HG02970 (cell line): ENCODE data around the gene ANO7.

Source experiments
- ATAC-seq: cut with Tn5 transposase; IDR thresholded peaks from one replicate; pipeline ENCODE4 v1.9.1; 2021; ENCODE audit warnings: mild to moderate bottlenecking, moderate library complexity, moderate number of reproducible peaks; ENCODE audit not compliant: unreplicated experiment, low FRiP score

Gene ANO7

GRCh38 chr2:241204490-241204889 is 16.0 kb downstream of the ANO7 start:
- ATAC-seq = no peak

DNA sequence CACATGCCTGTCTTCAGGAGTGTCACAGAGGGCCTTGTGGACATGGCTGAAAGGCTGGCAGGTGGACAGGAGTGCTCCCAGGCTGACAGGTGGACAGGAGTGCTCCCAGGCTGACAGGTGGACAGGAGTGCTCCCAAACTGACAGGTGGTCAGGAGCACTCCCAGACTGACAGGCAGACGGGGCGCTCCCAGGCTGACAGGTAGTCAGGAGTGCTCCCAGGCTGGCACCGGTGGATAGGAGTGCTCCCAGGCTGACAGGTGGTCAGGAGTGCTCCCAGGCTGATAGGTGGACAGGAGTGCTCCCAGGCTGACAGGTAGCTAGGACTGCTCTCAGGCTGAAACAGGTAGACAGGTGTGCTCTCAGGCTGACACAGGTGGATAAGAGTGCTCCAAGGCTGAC is 16.6 kb downstream of the ANO7 start:
- ATAC-seq = no peak

GRCh38 chr2:241207151-241207550 is 18.7 kb downstream of the ANO7 start:
- no peak for ATAC-seq

DNA sequence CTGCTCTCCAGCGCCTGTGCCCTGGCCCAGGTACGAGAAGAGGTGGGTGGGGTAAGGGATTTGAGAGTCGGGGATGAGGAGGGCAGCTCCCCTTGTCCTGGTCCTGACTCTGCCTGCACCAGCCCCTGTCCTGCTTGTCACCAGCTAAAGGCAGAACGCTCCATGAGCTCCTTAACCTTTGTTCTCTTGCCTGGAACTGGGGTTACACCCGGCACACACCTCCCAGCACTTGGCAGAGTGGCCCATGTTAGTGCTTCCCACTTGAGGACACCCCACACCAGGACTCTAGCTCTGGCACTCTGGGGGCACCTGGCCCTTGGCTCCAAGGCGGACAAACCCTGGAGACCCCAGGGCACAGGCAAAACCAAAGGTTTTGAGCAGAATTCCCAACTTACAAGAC is 19.2 kb downstream of the ANO7 start:
- ATAC-seq = no peak

- ATAC-seq = no peak
These were observed 19.6 kb downstream of the ANO7 start for GRCh38 chr2:241208058-241208457.

DNA sequence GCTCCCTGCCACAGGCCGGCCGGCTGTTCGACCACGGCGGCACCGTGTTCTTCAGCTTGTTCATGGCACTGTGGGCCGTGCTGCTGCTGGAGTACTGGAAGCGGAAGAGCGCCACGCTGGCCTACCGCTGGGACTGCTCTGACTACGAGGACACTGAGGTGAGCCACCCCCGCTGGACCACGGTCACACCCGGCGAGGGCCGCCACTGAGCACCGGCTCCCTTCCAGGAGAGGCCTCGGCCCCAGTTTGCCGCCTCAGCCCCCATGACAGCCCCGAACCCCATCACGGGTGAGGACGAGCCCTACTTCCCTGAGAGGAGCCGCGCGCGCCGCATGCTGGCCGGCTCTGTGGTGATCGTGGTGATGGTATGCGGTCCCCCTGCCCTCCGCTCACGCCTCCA is 20.8 kb downstream of the ANO7 start:
- ATAC-seq = no peak

DNA sequence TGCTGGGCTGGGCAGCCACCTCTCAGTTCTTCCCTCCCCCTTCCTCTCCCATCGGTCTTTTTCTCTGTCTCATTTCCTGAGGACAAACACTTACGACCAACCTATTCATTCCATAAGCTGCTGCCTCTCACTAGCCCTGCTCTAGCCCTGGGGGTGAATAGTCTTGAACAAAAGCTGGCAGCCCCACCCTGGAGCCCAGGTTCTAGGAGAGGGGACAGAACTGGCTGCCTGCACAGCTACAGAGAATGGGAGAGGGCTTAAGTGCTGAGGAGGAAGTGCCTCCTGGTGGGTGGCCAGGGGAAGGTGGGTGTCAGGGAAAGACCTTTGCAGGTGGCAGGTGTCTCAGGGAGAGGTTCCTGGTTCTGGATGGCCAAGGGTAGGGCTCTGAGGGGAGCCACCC is 22.8 kb downstream of the ANO7 start:
- no peak for ATAC-seq

- no peak for ATAC-seq
These were observed 24.6 kb downstream of the ANO7 start for GRCh38 chr2:241213041-241213440.

GRCh38 chr2:241213567-241213966 is 25.1 kb downstream of the ANO7 start:
- no peak for ATAC-seq

DNA sequence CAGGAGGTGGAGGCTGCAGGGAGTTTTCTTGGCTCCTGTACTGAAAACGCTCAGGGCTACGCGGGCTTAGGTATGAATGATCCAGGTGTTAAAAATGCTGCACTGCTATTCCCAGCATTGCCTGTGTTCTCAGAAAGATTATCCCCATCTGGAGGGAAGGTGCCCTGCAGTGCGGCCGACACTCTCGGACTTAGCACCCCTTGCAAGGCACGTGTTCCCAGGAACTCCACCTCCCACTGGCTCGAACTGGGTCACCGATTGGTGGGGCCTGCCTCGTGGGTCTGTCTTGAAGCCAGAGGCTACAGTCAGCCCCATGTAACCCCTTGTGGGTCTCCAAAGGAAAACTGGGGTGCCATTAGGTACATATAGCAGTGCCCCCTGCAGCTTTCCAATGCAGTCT is 25.7 kb downstream of the ANO7 start:
- no peak for ATAC-seq

GRCh38 chr2:241214766-241215165 is 26.3 kb downstream of the ANO7 start:
- ATAC-seq = no peak

DNA sequence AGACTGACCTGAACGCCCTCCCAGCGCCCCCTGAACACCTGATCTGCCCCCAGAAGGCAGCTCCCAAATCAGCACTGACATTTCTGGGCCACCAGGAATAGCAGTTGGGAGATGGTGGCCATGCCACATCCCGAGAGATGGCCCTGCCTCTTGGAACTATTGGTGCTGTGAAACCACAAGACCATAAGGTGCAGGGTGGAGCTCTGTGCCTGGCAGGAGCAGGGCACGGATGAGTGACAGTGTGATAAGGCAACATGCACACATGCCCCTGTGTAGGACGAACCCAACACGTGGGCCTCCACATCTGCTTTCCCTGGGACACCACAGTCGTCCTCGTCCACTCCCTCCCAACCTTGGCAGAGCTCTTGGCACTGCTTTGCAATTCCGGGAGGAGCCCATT is 26.9 kb downstream of the ANO7 start:
- ATAC-seq = no peak

- ATAC-seq = no peak
These were observed 27.8 kb downstream of the ANO7 start for GRCh38 chr2:241216211-241216761.

DNA sequence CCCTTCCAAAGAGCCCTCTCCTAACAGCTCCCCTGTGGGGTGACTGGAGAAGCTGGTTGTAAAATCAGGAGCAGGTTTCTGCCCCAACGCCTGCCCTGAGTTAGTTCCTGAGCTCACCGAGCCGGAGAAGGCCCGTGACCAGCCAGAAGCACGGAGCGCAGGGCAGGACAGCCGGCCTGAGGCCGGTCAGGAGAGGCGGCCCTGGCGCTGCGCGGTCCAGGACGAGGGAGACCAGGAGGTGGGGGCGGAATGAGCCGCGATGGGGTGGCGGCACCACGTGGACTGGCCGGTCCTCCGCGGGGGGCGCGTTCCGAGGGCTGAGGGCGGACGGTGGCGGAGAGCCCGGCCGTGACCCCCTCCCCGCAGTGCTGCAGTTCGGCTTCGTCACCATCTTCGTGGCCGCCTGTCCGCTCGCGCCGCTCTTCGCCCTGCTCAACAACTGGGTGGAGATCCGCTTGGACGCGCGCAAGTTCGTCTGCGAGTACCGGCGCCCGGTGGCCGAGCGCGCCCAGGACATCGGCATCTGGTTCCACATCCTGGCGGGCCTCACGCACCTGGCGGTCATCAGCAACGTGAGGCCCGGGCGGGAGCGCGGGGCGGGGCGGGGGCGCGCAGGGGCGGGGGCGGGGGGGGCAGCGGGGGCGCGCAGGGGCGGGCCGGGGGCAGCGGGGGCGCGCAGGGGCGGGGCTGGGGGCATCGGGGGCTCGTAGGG is 29.0 kb downstream of the ANO7 start:
- ATAC-seq = no peak

GRCh38 chr2:241218131-241219029 is 29.9 kb downstream of the ANO7 start:
- ATAC-seq = no peak

GRCh38 chr2:241219030-241219382 is 30.5 kb downstream of the ANO7 start:
- no peak for ATAC-seq

DNA sequence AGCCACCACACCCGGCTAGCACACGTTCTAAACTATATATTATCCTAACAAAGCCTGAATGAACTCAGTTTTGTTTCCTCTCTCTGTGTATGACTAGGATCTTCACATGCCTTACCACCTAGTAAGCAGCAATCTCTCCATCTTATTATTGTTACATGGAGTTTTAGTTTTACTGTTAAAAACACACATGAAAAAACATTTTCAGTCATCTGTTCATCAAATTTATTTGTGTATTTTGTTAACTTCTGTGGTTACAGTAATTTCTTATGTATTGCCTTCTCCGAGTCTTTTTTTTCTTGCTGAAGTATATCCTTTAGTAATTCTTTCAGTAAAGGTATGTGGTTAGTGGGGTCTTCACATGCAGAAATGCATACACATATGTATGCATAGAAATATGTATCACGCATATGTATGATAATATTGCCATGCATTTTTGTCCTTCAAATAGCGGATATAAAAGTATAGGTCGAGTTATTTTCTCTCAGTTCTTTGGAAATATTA is 31.4 kb downstream of the ANO7 start:
- ATAC-seq = no peak

- no peak for ATAC-seq
These were observed 34.9 kb downstream of the ANO7 start for GRCh38 chr2:241223211-241224017.

- ATAC-seq = no peak
These were observed 35.8 kb downstream of the ANO7 start for GRCh38 chr2:241224018-241224850.
